Activated naive CD8-positive, alpha-beta T cell treated with anti-CD3 and anti-CD28 coated beads, Interleukin-2, amount 10 ng/mL, durations not matched to agents 7 days and 5 days (primary cell): Measurements from ENCODE around the gene ROBO1. TPM values are rescaled to one million over a fixed set of nuclear protein-coding genes. Genes with fewer than 3 reads are reported as not detected.
"Not testable (repeated sequence)": the region's sequence is repeated elsewhere in the genome, so short reads cannot be mapped to it uniquely, and the experiment has no call there.

Experiments
- ATAC-seq: fragments of 150-1000 bp; cut with Tn5 transposase; one replicate; pipeline ENCODE4 v1.10.0; 2021; ENCODE audit warnings: low read depth, moderate library complexity
- POLR2A ChIA-PET: fragments of 350-600 bp; sonication (Branson Sonifier 250); formaldehyde crosslinking; loops from one replicate; lab custom pipeline; 2021; ENCODE audit warnings: antibody characterized with exemption; lab: Charles Lee
- DNase-seq: peaks from one replicate; pipeline ENCODE4 v3.0.0; 2021
- H3K27ac Mint-ChIP-seq: one replicate; pipeline ENCODE4 v1.8.0; 2022; ENCODE audit warnings: mild to moderate bottlenecking, mixed read lengths
- H3K27me3 Mint-ChIP-seq: one replicate; pipeline ENCODE4 v1.8.0; 2022; ENCODE audit warnings: mild to moderate bottlenecking, moderate library complexity, mixed read lengths
- H3K36me3 Mint-ChIP-seq: one replicate; pipeline ENCODE4 v1.8.0; 2021; ENCODE audit warnings: mild to moderate bottlenecking, mixed read lengths
- H3K4me1 Mint-ChIP-seq: one replicate; pipeline ENCODE4 v1.8.0; 2021; ENCODE audit warnings: mixed read lengths
- H3K4me3 Mint-ChIP-seq: one replicate; pipeline ENCODE4 v1.8.0; 2022; ENCODE audit warnings: mild to moderate bottlenecking, moderate library complexity, mixed read lengths
- H3K9me3 Mint-ChIP-seq: one replicate; pipeline ENCODE4 v1.8.0; 2021; ENCODE audit warnings: mixed read lengths
- total RNA-seq, 2 experiments: library from RNA; stranded (reverse); gene quantifications; one replicate each; pipeline ENCODE4 v1.2.3, GENCODE V29; 2021

The ROBO1 gene
- total RNA-seq, 2 experiments from 2014 or later: 5.3 to 5.4 TPM

DNA sequence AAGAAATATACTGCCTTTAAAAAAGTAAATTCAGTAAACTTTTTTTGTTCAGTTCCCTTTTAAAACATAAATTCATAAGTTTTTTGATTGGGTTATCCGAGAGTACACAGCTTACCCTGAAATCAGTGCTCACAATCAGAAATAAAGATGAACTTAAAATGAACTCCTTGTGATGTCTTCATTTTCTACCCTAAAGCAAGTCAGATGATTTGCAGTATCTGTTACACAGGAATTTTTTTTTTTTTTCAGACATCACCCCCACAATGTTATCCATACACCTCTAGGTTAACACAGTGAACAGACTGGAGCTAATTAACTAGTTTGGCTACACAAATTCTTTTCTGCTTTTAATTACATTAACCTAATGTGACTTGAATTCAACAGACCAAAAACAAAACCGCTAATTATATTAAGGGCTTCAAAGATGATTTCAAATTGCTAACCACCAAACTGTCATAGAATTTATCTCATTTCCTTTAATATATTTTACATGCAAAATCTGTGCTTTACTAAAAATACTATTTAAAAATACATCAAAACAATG is 1042.0 kb downstream of the ROBO1 start:
- H3K9me3 Mint-ChIP-seq: no peaks in the 10 kb centered on the region
- peaks cover 2% of the 10 kb centered on the region for H3K36me3 Mint-ChIP-seq
- POLR2A ChIA-PET: no interaction called here
- H3K27ac Mint-ChIP-seq: no peak overlapping the region
- no peak for DNase-seq
- H3K27me3 Mint-ChIP-seq: no peaks in the 10 kb centered on the region
- H3K4me1 Mint-ChIP-seq: peaks cover 3% of the 10 kb centered on the region
- H3K4me3 Mint-ChIP-seq: no peak overlapping the region
- no peak for ATAC-seq

DNA sequence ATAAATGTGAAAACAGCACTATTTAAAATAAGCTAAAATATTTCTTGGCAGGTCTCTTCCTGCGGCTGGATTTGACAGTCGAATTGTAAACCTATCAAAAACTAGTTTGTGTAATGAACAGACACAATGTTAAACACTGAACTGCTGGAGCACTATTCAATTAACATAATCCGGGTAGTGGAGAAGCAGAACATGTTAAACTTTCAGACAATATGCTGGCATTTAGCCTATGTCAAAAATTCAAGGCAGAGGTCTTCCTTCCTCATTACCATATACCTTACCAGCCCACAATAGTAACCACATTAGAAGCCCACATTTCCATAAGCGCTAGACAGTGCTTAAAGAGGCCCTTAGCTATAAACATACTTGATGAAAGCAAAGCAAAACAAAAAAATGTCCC is 1042.9 kb downstream of the ROBO1 start:
- no peaks in the 10 kb centered on the region for H3K9me3 Mint-ChIP-seq
- H3K27ac Mint-ChIP-seq: no peak overlapping the region
- ATAC-seq (peak; percentile 52), DNase-seq (no peak)
- POLR2A ChIA-PET: no interaction called here
- H3K4me3 Mint-ChIP-seq: no peak overlapping the region
- peaks cover 3% of the 10 kb centered on the region for H3K4me1 Mint-ChIP-seq
- peaks cover 2% of the 10 kb centered on the region for H3K36me3 Mint-ChIP-seq
- H3K27me3 Mint-ChIP-seq: no peaks in the 10 kb centered on the region

DNA sequence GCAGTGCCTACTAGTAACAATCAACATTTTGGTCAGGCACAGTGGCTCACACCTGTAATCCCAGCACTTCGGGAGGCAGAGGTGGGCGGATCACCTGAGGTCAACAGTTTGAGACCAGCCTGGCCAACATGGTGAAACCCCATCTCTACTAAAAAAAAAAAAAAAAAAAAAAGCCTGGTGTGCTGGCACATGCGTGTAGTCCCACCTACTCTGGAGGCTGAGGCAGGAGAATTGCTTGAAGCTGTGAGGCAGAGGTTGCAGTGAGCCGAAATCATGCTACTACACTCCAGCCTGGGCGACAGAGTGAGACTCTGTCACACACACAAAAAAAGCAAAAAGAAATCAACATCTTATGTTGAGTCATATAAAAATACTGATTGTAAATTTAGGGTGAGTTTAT is 1043.4 kb downstream of the ROBO1 start:
- ATAC-seq, H3K27me3 Mint-ChIP-seq, H3K4me3 Mint-ChIP-seq, H3K27ac Mint-ChIP-seq, DNase-seq, H3K9me3 Mint-ChIP-seq, POLR2A ChIA-PET, H3K36me3 Mint-ChIP-seq, H3K4me1 Mint-ChIP-seq: not testable (repeated sequence)

DNA sequence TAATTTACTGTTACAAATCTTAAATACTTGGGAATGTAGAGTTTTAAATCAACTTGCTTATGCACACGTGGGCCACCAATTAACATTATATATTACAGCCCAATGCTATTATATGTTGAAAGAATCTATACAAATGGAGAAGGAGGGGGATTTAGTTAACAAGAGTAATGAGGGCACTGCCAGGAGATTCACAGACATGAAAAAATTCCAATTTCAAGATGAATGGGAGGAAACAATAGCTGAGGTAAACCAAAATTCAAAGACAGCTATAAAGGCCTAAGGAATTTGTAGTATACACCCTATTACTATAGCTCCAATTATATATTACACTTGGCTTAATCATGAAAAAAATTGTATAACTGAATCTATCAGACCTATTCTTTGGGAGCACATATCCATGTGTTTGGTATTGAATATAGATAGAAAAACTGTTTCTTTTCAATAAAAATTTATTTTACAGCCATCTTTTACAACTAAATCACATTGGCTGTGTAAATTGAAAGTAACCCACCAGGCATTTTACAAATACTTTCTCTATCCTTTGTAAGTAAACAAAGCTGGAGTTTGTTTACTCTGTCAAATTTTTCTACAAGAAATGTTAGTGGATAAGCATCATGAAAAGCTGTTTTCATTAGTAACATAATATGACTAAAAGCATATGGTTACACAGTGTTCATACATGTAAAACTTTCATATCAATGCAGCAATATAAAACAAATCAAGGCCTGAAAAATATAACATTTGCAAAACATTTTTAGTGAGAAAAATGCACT is 1045.8 kb downstream of the ROBO1 start:
- POLR2A ChIA-PET: no interaction called here
- no peaks in the 10 kb centered on the region for H3K9me3 Mint-ChIP-seq
- peaks cover 3% of the 10 kb centered on the region for H3K4me1 Mint-ChIP-seq
- no peak overlapping the region for H3K27ac Mint-ChIP-seq
- no peaks in the 10 kb centered on the region for H3K27me3 Mint-ChIP-seq
- ATAC-seq: no peak
- DNase-seq: no peak
- peaks cover 2% of the 10 kb centered on the region for H3K36me3 Mint-ChIP-seq
- no peak overlapping the region for H3K4me3 Mint-ChIP-seq

DNA sequence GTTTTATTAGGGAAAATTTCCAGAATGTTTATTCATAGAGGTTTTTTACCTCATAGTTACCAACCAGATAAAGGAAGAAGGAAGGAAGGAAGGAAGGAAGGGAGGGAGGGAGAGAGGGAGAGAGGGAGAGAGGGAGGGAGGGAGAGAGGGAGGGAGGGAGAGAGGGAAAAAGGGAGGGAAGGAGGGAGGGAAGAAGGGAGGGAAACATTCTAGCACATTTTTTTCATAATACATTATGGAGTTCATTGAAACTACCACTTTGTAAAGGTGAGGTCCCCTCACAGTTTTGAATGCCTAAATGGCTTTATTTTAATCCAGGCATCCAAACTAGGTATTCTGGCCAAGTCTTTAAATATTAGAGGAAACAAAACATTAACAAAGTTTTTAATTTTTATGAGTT is 1049.1 kb downstream of the ROBO1 start:
- no peak overlapping the region for H3K27ac Mint-ChIP-seq
- no peak overlapping the region for H3K4me3 Mint-ChIP-seq
- H3K27me3 Mint-ChIP-seq: no peaks in the 10 kb centered on the region
- DNase-seq (no peak), ATAC-seq (no peak)
- H3K9me3 Mint-ChIP-seq: peaks cover 8% of the 10 kb centered on the region
- peaks cover 2% of the 10 kb centered on the region for H3K4me1 Mint-ChIP-seq
- peaks cover 8% of the 10 kb centered on the region for H3K36me3 Mint-ChIP-seq
- POLR2A ChIA-PET: no interaction called here

DNA sequence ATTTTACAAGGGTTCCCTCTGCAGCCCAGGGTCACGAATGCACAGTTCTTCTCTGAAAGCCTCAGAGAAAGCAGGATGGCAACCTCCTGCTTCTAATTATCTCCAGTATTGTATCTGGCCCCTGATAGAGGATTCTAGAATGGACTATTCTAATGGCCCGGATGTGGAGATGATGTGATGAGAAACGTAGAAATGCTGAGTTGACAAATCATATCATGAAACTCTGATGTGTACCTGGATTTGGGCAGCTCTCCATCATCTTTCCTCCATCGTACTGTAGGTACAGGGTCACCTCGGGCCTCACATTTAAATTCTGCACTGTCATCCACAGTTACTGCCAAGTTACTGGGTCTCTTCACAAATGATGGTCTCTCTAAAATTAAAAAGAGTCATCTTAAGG is 1050.8 kb downstream of the ROBO1 start:
- no peak for DNase-seq
- POLR2A ChIA-PET: no interaction called here

DNA sequence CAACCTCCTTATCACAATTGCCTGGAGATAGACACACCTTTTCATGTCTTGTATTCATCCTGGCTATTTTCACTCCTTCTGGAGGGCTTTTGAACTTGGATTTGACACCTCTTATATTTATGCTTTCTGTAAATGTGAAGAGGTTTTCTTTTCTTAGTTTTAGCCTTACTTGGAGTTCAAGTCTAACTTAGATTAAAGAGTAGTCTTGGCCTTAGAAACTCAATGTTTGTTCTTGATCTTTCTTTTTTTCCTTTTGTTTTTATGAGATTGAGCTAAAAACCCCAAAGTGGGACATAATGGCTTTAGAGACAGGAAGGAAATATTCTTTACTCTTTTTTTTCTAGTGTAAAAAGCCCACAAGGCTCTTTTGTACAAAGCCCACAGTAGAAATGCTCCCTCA is 1054.9 kb downstream of the ROBO1 start:
- Mint-ChIP-seq H3K27me3 (no peaks in the 10 kb centered on the region), H3K36me3 (peaks cover 8% of the 10 kb centered on the region), H3K27ac (peak overlapping the region; percentile 77), H3K4me1 (peaks cover 5% of the 10 kb centered on the region), H3K9me3 (peaks cover 8% of the 10 kb centered on the region), H3K4me3 (peak overlapping the region; percentile 41)
- DNase-seq (no peak), ATAC-seq (peak; percentile 22)
- POLR2A ChIA-PET: no interaction called here

More for the DNA sequence above, 1050.8 kb downstream of the ROBO1 start:
- no peak overlapping the region for H3K4me3 Mint-ChIP-seq
- no peak overlapping the region for H3K27ac Mint-ChIP-seq
- peaks cover 5% of the 10 kb centered on the region for H3K4me1 Mint-ChIP-seq
- peaks cover 8% of the 10 kb centered on the region for H3K36me3 Mint-ChIP-seq
- no peaks in the 10 kb centered on the region for H3K27me3 Mint-ChIP-seq
- H3K9me3 Mint-ChIP-seq: peaks cover 8% of the 10 kb centered on the region
- ATAC-seq: no peak

DNA sequence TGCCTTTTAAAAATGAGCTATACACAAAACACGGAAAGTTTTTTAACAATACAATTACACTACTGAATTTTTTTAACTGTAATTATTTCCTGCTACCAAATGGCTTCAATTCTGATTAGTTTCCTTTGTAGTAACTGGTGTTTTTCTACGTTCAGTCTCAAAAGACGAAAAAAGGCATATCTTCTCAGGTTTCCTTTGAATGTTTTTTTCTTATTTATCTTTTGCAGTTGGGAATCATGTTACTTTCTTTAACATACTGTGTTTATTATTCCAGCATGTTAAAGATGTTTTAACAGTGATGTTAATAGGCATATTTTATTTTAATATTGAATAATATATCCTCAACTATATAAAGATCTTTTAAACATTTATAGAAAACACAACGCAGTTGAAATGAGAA is 1055.5 kb downstream of the ROBO1 start:
- ATAC-seq (no peak), DNase-seq (no peak)
- POLR2A ChIA-PET: no interaction called here
- Mint-ChIP-seq H3K36me3 (peaks cover 8% of the 10 kb centered on the region), H3K4me1 (peaks cover 10% of the 10 kb centered on the region), H3K27me3 (no peaks in the 10 kb centered on the region), H3K4me3 (no peak overlapping the region), H3K9me3 (peaks cover 8% of the 10 kb centered on the region), H3K27ac (peak overlapping the region; percentile 51)

DNA sequence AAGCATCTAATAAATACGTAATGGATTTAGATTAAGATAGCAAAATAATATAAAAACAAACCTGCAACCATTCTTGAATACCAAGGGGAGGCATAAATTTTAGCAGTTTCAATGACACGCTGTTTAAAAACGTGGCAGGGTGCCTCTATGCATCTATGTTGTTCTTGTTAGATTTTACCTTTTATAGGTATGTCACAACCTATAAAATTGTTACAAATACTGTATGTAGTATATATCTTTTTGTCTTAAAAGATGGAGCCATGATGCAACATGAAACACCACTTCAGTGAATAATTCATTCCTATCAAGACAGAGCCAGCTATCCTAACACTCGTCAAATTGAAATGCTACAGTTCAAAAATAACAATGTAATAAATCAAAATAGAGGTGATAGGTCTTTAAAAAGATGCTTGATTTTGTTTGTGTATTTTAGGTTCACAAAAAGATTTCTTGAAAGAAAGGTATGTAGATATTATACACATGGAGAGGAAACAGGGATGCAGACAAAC is 1059.2 kb downstream of the ROBO1 start:
- H3K27me3 Mint-ChIP-seq: no peaks in the 10 kb centered on the region
- no peaks in the 10 kb centered on the region for H3K36me3 Mint-ChIP-seq
- ATAC-seq: no peak
- DNase-seq: no peak
- H3K27ac Mint-ChIP-seq: no peak overlapping the region
- no peak overlapping the region for H3K4me3 Mint-ChIP-seq
- POLR2A ChIA-PET: no interaction called here
- no peaks in the 10 kb centered on the region for H3K9me3 Mint-ChIP-seq
- H3K4me1 Mint-ChIP-seq: peaks cover 11% of the 10 kb centered on the region

DNA sequence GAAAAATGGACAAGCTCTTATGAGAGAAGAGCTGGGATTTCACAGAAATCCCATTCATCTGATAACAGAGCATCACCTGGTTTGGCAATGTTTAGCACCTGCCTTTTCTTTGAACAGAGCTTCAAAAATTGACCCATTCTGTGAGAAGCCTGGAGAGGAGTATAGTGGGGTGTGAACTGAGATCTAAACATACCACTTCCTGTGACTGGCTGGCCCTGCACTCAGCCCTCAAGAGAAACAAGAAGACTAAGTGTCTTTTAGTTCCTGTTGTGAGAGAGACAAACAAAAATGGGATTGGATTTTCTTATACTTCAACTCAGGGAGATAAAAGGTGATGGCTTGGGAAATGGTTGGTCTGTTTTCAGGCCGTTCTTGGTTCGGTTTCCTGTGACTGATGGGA is 1060.2 kb downstream of the ROBO1 start:
- Mint-ChIP-seq H3K36me3 (no peaks in the 10 kb centered on the region), H3K4me1 (peaks cover 8% of the 10 kb centered on the region), H3K27me3 (no peaks in the 10 kb centered on the region), H3K4me3 (peak overlapping the region; percentile 72), H3K9me3 (no peaks in the 10 kb centered on the region), H3K27ac (peak overlapping the region; percentile 90)
- POLR2A ChIA-PET: no interaction called here
- ATAC-seq: peak; percentile 97
- no peak for DNase-seq

DNA sequence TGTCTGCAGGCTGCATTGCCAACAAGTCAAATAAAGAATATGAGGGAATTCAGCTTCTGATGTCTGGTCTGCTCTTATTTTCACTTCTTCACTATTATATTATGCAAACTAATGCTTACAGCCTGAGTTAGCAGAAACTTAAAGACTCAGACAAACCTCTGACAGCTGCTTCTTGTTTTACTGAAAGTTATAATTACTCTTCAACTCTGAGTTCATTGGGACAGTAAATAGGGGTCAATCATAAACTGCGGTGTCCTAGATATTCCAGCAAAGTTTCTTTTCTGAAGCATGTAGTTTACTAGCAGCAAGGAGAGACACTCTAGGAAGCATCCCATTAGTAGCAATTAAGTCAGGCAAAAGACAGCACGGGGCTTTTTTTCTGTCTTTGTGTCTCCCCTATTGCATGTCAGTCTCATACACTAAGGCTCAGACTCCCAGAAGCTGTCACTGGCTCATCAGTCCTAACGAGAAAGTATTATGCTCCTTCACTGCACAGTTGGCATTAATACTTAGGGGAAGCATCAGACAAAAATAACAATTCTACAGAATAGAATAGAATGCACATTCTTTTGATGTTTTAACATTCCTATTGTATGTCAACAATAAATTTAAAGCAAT is 1060.8 kb downstream of the ROBO1 start:
- ATAC-seq: no peak
- Mint-ChIP-seq H3K36me3 (no peaks in the 10 kb centered on the region), H3K4me1 (peaks cover 8% of the 10 kb centered on the region), H3K27me3 (no peaks in the 10 kb centered on the region), H3K4me3 (no peak overlapping the region), H3K9me3 (no peaks in the 10 kb centered on the region), H3K27ac (peak overlapping the region; percentile 90)
- POLR2A ChIA-PET: no interaction called here
- no peak for DNase-seq

DNA sequence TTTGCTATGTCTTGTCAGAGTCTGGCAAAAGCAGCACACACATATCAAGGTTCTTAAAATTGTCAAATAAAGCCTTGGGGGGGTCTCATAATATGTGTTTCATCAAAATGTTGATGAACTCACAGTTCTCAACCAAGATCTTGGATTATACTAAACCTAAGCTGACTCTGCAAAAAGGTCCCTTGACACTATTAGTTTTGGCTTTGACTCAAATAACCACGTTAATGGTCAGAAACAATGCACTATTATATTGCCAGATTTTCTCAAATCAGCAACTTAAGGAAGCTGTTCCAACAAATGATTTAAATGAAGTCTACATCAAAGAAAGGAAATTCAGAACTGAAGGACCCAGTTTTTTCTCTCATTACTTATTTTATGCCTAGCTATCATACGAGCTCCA is 1063.9 kb downstream of the ROBO1 start:
- H3K27ac Mint-ChIP-seq: no peak overlapping the region
- H3K36me3 Mint-ChIP-seq: no peaks in the 10 kb centered on the region
- no peaks in the 10 kb centered on the region for H3K9me3 Mint-ChIP-seq
- ATAC-seq (no peak), DNase-seq (no peak)
- no peaks in the 10 kb centered on the region for H3K27me3 Mint-ChIP-seq
- peaks cover 8% of the 10 kb centered on the region for H3K4me1 Mint-ChIP-seq
- H3K4me3 Mint-ChIP-seq: no peak overlapping the region
- POLR2A ChIA-PET: no interaction called here

DNA sequence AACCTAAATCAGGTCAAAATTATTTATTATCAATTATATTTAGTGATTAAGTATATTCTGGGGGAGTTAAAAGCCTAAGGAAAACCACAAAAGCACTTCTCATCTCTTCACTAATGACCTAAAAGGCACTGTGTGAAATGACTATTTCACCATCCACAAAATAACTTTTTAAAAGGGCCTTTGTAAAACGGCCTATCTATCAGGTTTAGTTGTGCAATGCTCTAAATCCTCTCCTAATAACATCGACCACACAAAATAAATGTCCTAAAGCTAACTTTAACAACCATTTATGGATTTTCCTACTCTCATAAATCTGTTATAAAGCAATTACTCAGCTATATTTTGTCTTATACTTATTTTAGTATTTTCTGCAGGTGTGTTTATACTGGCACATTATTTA is 1066.3 kb downstream of the ROBO1 start:
- Mint-ChIP-seq H3K27ac (no peak overlapping the region), H3K9me3 (no peaks in the 10 kb centered on the region), H3K4me1 (peaks cover under 1% of the 10 kb centered on the region), H3K27me3 (no peaks in the 10 kb centered on the region), H3K4me3 (no peak overlapping the region), H3K36me3 (no peaks in the 10 kb centered on the region)
- no peak for ATAC-seq
- no peak for DNase-seq
- POLR2A ChIA-PET: no interaction called here

DNA sequence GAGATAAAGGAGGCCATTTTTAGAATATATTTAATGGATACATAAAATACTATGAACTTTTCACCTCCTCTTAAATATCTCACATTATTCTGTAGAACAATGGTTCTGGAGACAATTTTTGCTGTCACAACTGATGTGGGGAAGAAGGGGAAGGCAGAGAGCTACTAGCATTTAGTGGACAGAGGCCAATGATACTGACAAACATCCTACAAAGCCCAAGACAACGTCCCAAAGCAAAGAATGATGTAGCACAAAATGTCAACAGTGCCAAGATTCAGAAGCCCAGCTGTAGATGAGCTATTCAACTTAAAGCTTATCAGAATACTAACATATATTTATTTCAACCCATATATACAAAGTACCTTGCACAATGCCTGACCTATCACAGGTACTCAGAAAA is 1069.4 kb downstream of the ROBO1 start:
- no peaks in the 10 kb centered on the region for H3K4me1 Mint-ChIP-seq
- H3K27me3 Mint-ChIP-seq: no peaks in the 10 kb centered on the region
- DNase-seq (no peak), ATAC-seq (no peak)
- H3K36me3 Mint-ChIP-seq: no peaks in the 10 kb centered on the region
- H3K4me3 Mint-ChIP-seq: no peak overlapping the region
- H3K9me3 Mint-ChIP-seq: no peaks in the 10 kb centered on the region
- POLR2A ChIA-PET: no interaction called here
- H3K27ac Mint-ChIP-seq: no peak overlapping the region
